Measurements from ENCODE around the gene BICRAL. TPM values are rescaled to one million over a fixed set of nuclear protein-coding genes. Genes with fewer than 3 reads are reported as not detected.
A peak's percentile ranks its signal among the peaks of the same experiment; 100 is the strongest.
"Not testable (repeated sequence)": the region's sequence is repeated elsewhere in the genome, so short reads cannot be mapped to it uniquely, and the experiment has no call there.

BICRAL gene
- total RNA-seq, 1 donor from 2014 or later, result 9.2 TPM

- Mint-ChIP-seq H3K27me3 (ENCODE audit: unreplicated experiment) (no peaks in the 10 kb centered on the region), H3K4me1 (ENCODE audit: unreplicated experiment) (no peaks in the 10 kb centered on the region), H3K36me3 (ENCODE audit: low read depth, unreplicated experiment) (no peaks in the 10 kb centered on the region), H3K9me3 (ENCODE audit: unreplicated experiment) (no peaks in the 10 kb centered on the region), H3K4me3 (ENCODE audit: unreplicated experiment) (no peak overlapping the region), H3K27ac (ENCODE audit: unreplicated experiment) (peak overlapping the region; percentile 19)
- no peak for TF ChIP-seq CTCF (IDR thresholded peaks at IDR 0.05; ENCODE audit: unreplicated experiment)
- DNase-seq (ENCODE audit: low spot score), result no peak
Observed at GRCh38 chr6:42808492-42809483, 26.9 kb downstream of the BICRAL start.

GRCh38 chr6:42813074-42813645 is 31.3 kb downstream of the BICRAL start:
- no peaks in the 10 kb centered on the region for H3K36me3 Mint-ChIP-seq (ENCODE audit: low read depth, unreplicated experiment)
- H3K27me3 Mint-ChIP-seq (ENCODE audit: unreplicated experiment), result no peaks in the 10 kb centered on the region
- no peak for TF ChIP-seq CTCF (IDR thresholded peaks at IDR 0.05; ENCODE audit: unreplicated experiment)
- H3K27ac Mint-ChIP-seq (ENCODE audit: unreplicated experiment), result no peak overlapping the region
- no peak overlapping the region for H3K4me3 Mint-ChIP-seq (ENCODE audit: unreplicated experiment)
- DNase-seq (ENCODE audit: low spot score), result no peak
- H3K9me3 Mint-ChIP-seq (ENCODE audit: unreplicated experiment), result no peaks in the 10 kb centered on the region
- no peaks in the 10 kb centered on the region for H3K4me1 Mint-ChIP-seq (ENCODE audit: unreplicated experiment)

- H3K9me3 Mint-ChIP-seq (ENCODE audit: unreplicated experiment), result no peaks in the 10 kb centered on the region
- no peak for TF ChIP-seq CTCF (IDR thresholded peaks at IDR 0.05; ENCODE audit: unreplicated experiment)
- no peak overlapping the region for H3K27ac Mint-ChIP-seq (ENCODE audit: unreplicated experiment)
- H3K36me3 Mint-ChIP-seq (ENCODE audit: low read depth, unreplicated experiment), result no peaks in the 10 kb centered on the region
- no peak overlapping the region for H3K4me3 Mint-ChIP-seq (ENCODE audit: unreplicated experiment)
- H3K27me3 Mint-ChIP-seq (ENCODE audit: unreplicated experiment), result no peaks in the 10 kb centered on the region
- DNase-seq (ENCODE audit: low spot score), result no peak
- no peaks in the 10 kb centered on the region for H3K4me1 Mint-ChIP-seq (ENCODE audit: unreplicated experiment)
Observed at GRCh38 chr6:42813906-42814444, 32.1 kb downstream of the BICRAL start.

GRCh38 chr6:42815726-42816125 is 33.9 kb downstream of the BICRAL start:
- H3K36me3 Mint-ChIP-seq (ENCODE audit: low read depth, unreplicated experiment); H3K4me1 Mint-ChIP-seq (ENCODE audit: unreplicated experiment); H3K9me3 Mint-ChIP-seq (ENCODE audit: unreplicated experiment); H3K4me3 Mint-ChIP-seq (ENCODE audit: unreplicated experiment); H3K27me3 Mint-ChIP-seq (ENCODE audit: unreplicated experiment); H3K27ac Mint-ChIP-seq (ENCODE audit: unreplicated experiment); DNase-seq (ENCODE audit: low spot score): not testable (repeated sequence)

- H3K4me3 Mint-ChIP-seq (ENCODE audit: unreplicated experiment), result no peak overlapping the region
- H3K36me3 Mint-ChIP-seq (ENCODE audit: low read depth, unreplicated experiment), result no peaks in the 10 kb centered on the region
- no peak for TF ChIP-seq CTCF (IDR thresholded peaks at IDR 0.05; ENCODE audit: unreplicated experiment)
- H3K4me1 Mint-ChIP-seq (ENCODE audit: unreplicated experiment), result peaks cover 7% of the 10 kb centered on the region
- H3K27ac Mint-ChIP-seq (ENCODE audit: unreplicated experiment), result no peak overlapping the region
- H3K27me3 Mint-ChIP-seq (ENCODE audit: unreplicated experiment), result no peaks in the 10 kb centered on the region
- DNase-seq (ENCODE audit: low spot score), result no peak
- no peaks in the 10 kb centered on the region for H3K9me3 Mint-ChIP-seq (ENCODE audit: unreplicated experiment)
Observed at GRCh38 chr6:42817907-42818306, 36.1 kb downstream of the BICRAL start.

All from endothelial cell (in vitro differentiated cells).